DOHH2 (cell line): ENCODE data around the gene RBBP6.

Experiments used
- CTCF ChIP-seq: fragments of 200-600 bp; sonication (generic); IDR thresholded peaks from one replicate; pipeline ENCODE4 v1.5.1; 2014; ENCODE audit warnings: antibody characterized with exemption, mild to moderate bottlenecking, low read depth, low read length; ENCODE audit not compliant: poor library complexity, severe bottlenecking
- EZH2phosphoT487 ChIP-seq: fragments of 200-600 bp; sonication (generic); IDR thresholded peaks from 2 replicates; pipeline ENCODE4 v1.6.1; 2017; ENCODE audit warnings: borderline replicate concordance, mild to moderate bottlenecking, antibody characterized with exemption, low read length, moderate library complexity, mixed read lengths

DNA sequence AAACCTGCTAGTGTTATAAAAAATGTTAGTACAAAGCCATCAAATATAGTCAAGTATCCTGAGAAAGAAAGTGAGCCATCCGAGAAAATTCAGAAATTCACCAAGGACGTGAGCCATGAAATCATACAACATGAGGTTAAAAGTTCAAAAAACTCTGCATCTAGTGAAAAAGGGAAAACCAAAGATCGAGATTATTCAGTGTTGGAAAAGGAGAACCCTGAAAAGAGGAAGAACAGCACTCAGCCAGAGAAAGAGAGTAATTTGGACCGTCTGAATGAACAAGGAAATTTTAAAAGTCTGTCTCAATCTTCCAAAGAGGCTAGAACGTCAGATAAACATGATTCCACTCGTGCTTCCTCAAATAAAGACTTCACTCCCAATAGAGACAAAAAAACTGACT, 31.7 kb downstream of the RBBP6 start:
- TF ChIP-seq CTCF (no peak), EZH2phosphoT487 (no peak)
